SK-N-SH (cell line): Measurements from ENCODE around the gene RFNG. TPM values are rescaled to one million over a fixed set of nuclear protein-coding genes. Genes with fewer than 3 reads are reported as not detected.

Experiments used
- CTCF ChIA-PET: fragments of 300-600, 350-600 bp; formaldehyde crosslinking; extraction: SDS; loops from one replicate; lab custom pipeline; 2021; lab: Yijun Ruan, JAX
- POLR2A ChIA-PET: fragments of 350-600 bp; sonication (Branson Sonifier 250); formaldehyde crosslinking; extraction: SDS; loops from one replicate; lab custom pipeline; 2020; ENCODE audit warnings: antibody characterized with exemption, inconsistent platforms; lab: Yijun Ruan, JAX
- DNase-seq: peaks from one replicate; pipeline ENCODE4 v3.0.0; 2012
- H2AFZ ChIP-seq: fragments of 200-600 bp; sonication (generic); 2 replicates; pipeline ENCODE4 v1.8.1; 2016; ENCODE audit warnings: antibody characterized with exemption, mild to moderate bottlenecking, low read depth
- H3F3A ChIP-seq: fragments of 200-600 bp; sonication (generic); replicated peaks from 2 replicates; pipeline ENCODE3; 2016; ENCODE audit warnings: antibody characterized with exemption, mild to moderate bottlenecking; ENCODE audit not compliant: insufficient read depth
- H3K27ac ChIP-seq, 2 experiments: fragments of 200-500 bp in 1 of 2; fragments of 200-600 bp in 1 of 2; sonication (Bioruptor generic) in 1 of 2; sonication (generic), shearing (Covaris generic) in 1 of 2; 2 replicates each; pipeline versions ENCODE4 v1.5.1 to v1.6.1; 2014 to 2016; ENCODE audit warnings: low read depth in 2 of 2, inconsistent platforms in 1 of 2, low read length in 1 of 2, mild to moderate bottlenecking in 1 of 2, mixed read lengths in 1 of 2
- H3K27me3 ChIP-seq: fragments of 200-600 bp; sonication (generic), shearing (Covaris generic); 2 replicates; pipeline ENCODE4 v1.6.1; 2016; ENCODE audit warnings: mixed run types; ENCODE audit not compliant: insufficient read depth
- H3K36me3 ChIP-seq, 2 experiments: fragments of 200-500 bp in 1 of 2; fragments of 200-600 bp in 1 of 2; sonication (Bioruptor generic) in 1 of 2; sonication (generic) in 1 of 2; replicated peaks in 1 of 2; 2 replicates each; pipeline versions ENCODE3 to v1.5.1; 2014 to 2016; ENCODE audit warnings: low read length in 1 of 2, mild to moderate bottlenecking in 1 of 2; ENCODE audit not compliant: insufficient read depth in 2 of 2, control insufficient read depth in 1 of 2
- H3K4me1 ChIP-seq, 2 experiments: fragments of 200-500 bp in 1 of 2; fragments of 200-600 bp in 1 of 2; sonication (Bioruptor generic) in 1 of 2; sonication (generic), shearing (Covaris generic) in 1 of 2; 2 replicates each; pipeline versions ENCODE4 v1.5.1 to v1.6.1; 2014 to 2016; ENCODE audit warnings: low read depth in 1 of 2, low read length in 1 of 2, mixed run types in 1 of 2; ENCODE audit not compliant: insufficient read depth in 2 of 2, control insufficient read depth in 1 of 2
- H3K4me2 ChIP-seq: fragments of 200-600 bp; sonication (generic), shearing (Covaris generic); 2 replicates; pipeline ENCODE4 v1.6.1; 2017; ENCODE audit warnings: mixed run types
- H3K4me3 ChIP-seq, 2 experiments: fragments of 200-500 bp in 1 of 2; fragments of 200-600 bp in 1 of 2; sonication (Bioruptor generic) in 1 of 2; sonication (generic), shearing (Covaris generic) in 1 of 2; 2 replicates each; pipeline versions ENCODE4 v1.5.1 to v1.8.1; 2014 to 2016; ENCODE audit warnings: low read depth in 2 of 2, inconsistent platforms in 1 of 2, low read length in 1 of 2, mild to moderate bottlenecking in 1 of 2, mixed read lengths in 1 of 2, moderate library complexity in 1 of 2
- H3K79me2 ChIP-seq: fragments of 200-600 bp; sonication (generic); 2 replicates; pipeline ENCODE4 v1.8.1; 2017; ENCODE audit warnings: mild to moderate bottlenecking; ENCODE audit not compliant: insufficient read depth
- H3K9ac ChIP-seq: fragments of 200-600 bp; sonication (generic); 2 replicates; pipeline ENCODE4 v1.6.1; 2017; ENCODE audit warnings: mixed run types
- H3K9me2 ChIP-seq: fragments of 200-600 bp; sonication (generic); 2 replicates; pipeline ENCODE4 v1.6.1; 2017; ENCODE audit warnings: mixed run types
- H3K9me3 ChIP-seq: fragments of 200-600 bp; sonication (generic); 2 replicates; pipeline ENCODE4 v1.6.1; 2017; ENCODE audit warnings: mixed run types, mild to moderate bottlenecking, moderate library complexity
- H4K20me1 ChIP-seq: fragments of 200-600 bp; sonication (generic); 2 replicates; pipeline ENCODE4 v1.6.1; 2017; ENCODE audit warnings: mild to moderate bottlenecking, mixed run types; ENCODE audit not compliant: insufficient read depth
- CHD2 ChIP-seq: fragments of 150-350 bp; IDR thresholded peaks from 2 replicates; pipeline ENCODE4 v1.6.1; 2018; ENCODE audit warnings: low read length; ENCODE audit not compliant: partially characterized antibody
- ELF1 ChIP-seq: IDR thresholded peaks from 2 replicates; pipeline ENCODE4 v1.4.0; 2012
- EZH2phosphoT487 ChIP-seq: fragments of 200-600 bp; sonication (generic); IDR thresholded peaks from 2 replicates; pipeline ENCODE4 v1.6.1; 2017; ENCODE audit warnings: low read depth, mixed run types, mild to moderate bottlenecking, antibody characterized with exemption, moderate library complexity, borderline replicate concordance
- FOSL2 ChIP-seq: IDR thresholded peaks from 2 replicates; pipeline ENCODE4 v1.4.0; 2012; ENCODE audit warnings: low read depth, mild to moderate bottlenecking, moderate library complexity, borderline replicate concordance
- FOXM1 ChIP-seq: IDR thresholded peaks from 2 replicates; pipeline ENCODE4 v1.4.0; 2012; ENCODE audit warnings: low read depth, mild to moderate bottlenecking
- GATA2 ChIP-seq: sonication (generic); formaldehyde crosslinking; IDR thresholded peaks from 2 replicates; pipeline ENCODE4 v1.5.0; 2020; ENCODE audit warnings: mild to moderate bottlenecking, missing genetic modification reagents
- IRF3 ChIP-seq: fragments of 150-350 bp; IDR thresholded peaks from 2 replicates; pipeline ENCODE4 v1.6.1; 2016; ENCODE audit warnings: mild to moderate bottlenecking, low read depth, low read length
- MAX ChIP-seq: IDR thresholded peaks from 2 replicates; pipeline ENCODE4 v1.4.0; 2012; ENCODE audit warnings: low read depth
- RCOR1 ChIP-seq: fragments of 150-350 bp; IDR thresholded peaks from 2 replicates; pipeline ENCODE4 v1.6.1; 2017; ENCODE audit warnings: antibody characterized with exemption, low read length
- RFX5 ChIP-seq: IDR thresholded peaks from 2 replicates; pipeline ENCODE4 v1.6.1; 2012; ENCODE audit warnings: mild to moderate bottlenecking, improper control_type of control experiment, low read length
- WGBS: methylation state at CpG from one replicate; pipeline ENCODE4 v1.1.6; 2017; ENCODE audit warnings: low lambda C conversion rate; 5-methylcytosine and 5-hydroxymethylcytosine counted together
- polyA plus RNA-seq, 3 experiments: library from polyadenylated mRNA; depleted of rRNA; stranded (reverse); fragments of >200 nt; gene quantifications; 2 replicates each; pipeline ENCODE4 v1.2.3, GENCODE V29; 2012
- TF ChIP-seq, protein P1 (sequence below): fragments of 150-350 bp; IDR thresholded peaks from 2 replicates; pipeline ENCODE4 v1.6.1; 2017; ENCODE audit warnings: antibody characterized with exemption, low read length, low read depth, borderline replicate concordance
- TF ChIP-seq, protein P2 (sequence below): IDR thresholded peaks from 2 replicates; pipeline ENCODE4; 2012

Gene RFNG
- polyA plus RNA-seq, 1 of the 3 experiments (the other 2 are of a cell fraction): 68.6 TPM

GRCh38 chr17:82091264-82092066 is 39.9 kb upstream of the RFNG start:
- no peak overlapping the region for H3K27ac ChIP-seq
- H3K9me2 ChIP-seq: no peaks in the 10 kb centered on the region
- H3K36me3 ChIP-seq: peaks cover 36 to 92% of the 10 kb centered on the region in 2 experiments
- CTCF ChIA-PET: interaction anchor here (0.7 to 4.3 kb wide), 3 partner anchors 25 to 132 kb away, joined by 4 to 22 read pairs (median 4); no protein-coding TSS in a partner anchor
- no peaks in the 10 kb centered on the region for H3K9me3 ChIP-seq
- H3K4me3 ChIP-seq: no peak overlapping the region
- no peaks in the 10 kb centered on the region for H3F3A ChIP-seq
- H3K4me2 ChIP-seq: no peak overlapping the region
- peaks cover 3 to 7% of the 10 kb centered on the region in 2 experiments; a peak in 1 of 4 replicates for H3K4me1 ChIP-seq
- H3K9ac ChIP-seq: no peak overlapping the region
- H4K20me1 ChIP-seq: peaks cover 16% of the 10 kb centered on the region
- no peak for DNase-seq
- H3K27me3 ChIP-seq: no peaks in the 10 kb centered on the region
- TF ChIP-seq IRF3 (no peak), GATA2 (no peak), MAX (no peak), ELF1 (no peak), FOXM1 (no peak), RFX5 (no peak), RCOR1 (no peak), FOSL2 (no peak)
- TF ChIP-seq, protein P1, sequence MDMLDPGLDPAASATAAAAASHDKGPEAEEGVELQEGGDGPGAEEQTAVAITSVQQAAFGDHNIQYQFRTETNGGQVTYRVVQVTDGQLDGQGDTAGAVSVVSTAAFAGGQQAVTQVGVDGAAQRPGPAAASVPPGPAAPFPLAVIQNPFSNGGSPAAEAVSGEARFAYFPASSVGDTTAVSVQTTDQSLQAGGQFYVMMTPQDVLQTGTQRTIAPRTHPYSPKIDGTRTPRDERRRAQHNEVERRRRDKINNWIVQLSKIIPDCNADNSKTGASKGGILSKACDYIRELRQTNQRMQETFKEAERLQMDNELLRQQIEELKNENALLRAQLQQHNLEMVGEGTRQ: no peak
- H3K79me2 ChIP-seq: peaks cover 21% of the 10 kb centered on the region
- WGBS: 93% methylated on average over 23 of the region's 37 CpGs
- POLR2A ChIA-PET: interaction anchor here (1.8 kb wide), 1 partner anchor 15 kb away, joined by 5 read pairs; no protein-coding TSS in a partner anchor
- H2AFZ ChIP-seq: no peak overlapping the region

GRCh38 chr17:82090549-82091263 is 39.1 kb upstream of the RFNG start:
- peaks cover 38 to 94% of the 10 kb centered on the region in 2 experiments for H3K36me3 ChIP-seq
- TF ChIP-seq CHD2: no peak
- no peak for TF ChIP-seq EZH2phosphoT487
- no peak for TF ChIP-seq RFX5
- TF ChIP-seq, protein P2, sequence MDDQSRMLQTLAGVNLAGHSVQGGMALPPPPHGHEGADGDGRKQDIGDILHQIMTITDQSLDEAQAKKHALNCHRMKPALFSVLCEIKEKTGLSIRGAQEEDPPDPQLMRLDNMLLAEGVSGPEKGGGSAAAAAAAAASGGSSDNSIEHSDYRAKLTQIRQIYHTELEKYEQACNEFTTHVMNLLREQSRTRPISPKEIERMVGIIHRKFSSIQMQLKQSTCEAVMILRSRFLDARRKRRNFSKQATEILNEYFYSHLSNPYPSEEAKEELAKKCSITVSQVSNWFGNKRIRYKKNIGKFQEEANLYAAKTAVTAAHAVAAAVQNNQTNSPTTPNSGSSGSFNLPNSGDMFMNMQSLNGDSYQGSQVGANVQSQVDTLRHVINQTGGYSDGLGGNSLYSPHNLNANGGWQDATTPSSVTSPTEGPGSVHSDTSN: no peak
- H3K9ac ChIP-seq: no peak overlapping the region
- no peak for DNase-seq
- H3K9me3 ChIP-seq: no peaks in the 10 kb centered on the region
- no peak overlapping the region for H2AFZ ChIP-seq
- no peak overlapping the region for H3K27ac ChIP-seq
- H3K9me2 ChIP-seq: no peaks in the 10 kb centered on the region
- WGBS: 95% methylated on average over 23 of the region's 29 CpGs
- CTCF ChIA-PET: interaction anchor here (1.4 to 4.3 kb wide), 3 partner anchors 8 to 71 kb away, joined by 4 to 22 read pairs (median 5); partner anchors contain the start of gene FASN
- peaks cover 13% of the 10 kb centered on the region; the same call in 1 of the 2 replicates for H3K79me2 ChIP-seq
- H3K4me3 ChIP-seq: no peak overlapping the region
- peaks cover 8% of the 10 kb centered on the region for H4K20me1 ChIP-seq
- H3K4me1 ChIP-seq: no peaks in the 10 kb centered on the region; a peak in 1 of 4 replicates
- POLR2A ChIA-PET: interaction anchor here (1.0 to 1.8 kb wide), 2 partner anchors 8 to 14 kb away, joined by 4 to 5 read pairs; no protein-coding TSS in a partner anchor
- H3K4me2 ChIP-seq: no peak overlapping the region
- no peaks in the 10 kb centered on the region for H3K27me3 ChIP-seq
- H3F3A ChIP-seq: no peaks in the 10 kb centered on the region
